Gastrocnemius medialis (tissue), 4 donors: ENCODE measurements around the gene SLC7A4.

Source experiments
- POLR2A ChIP-seq, 2 donors: fragments of 450-650 bp; IDR thresholded peaks; one replicate each; pipeline ENCODE4 v1.6.1; 2017; ENCODE audit warnings: antibody characterized with exemption in 2 of 2, mild to moderate bottlenecking in 2 of 2, moderate library complexity in 2 of 2
- TF ChIP-seq, protein P1 (sequence below), 5 experiments: fragments of 450-650 bp in 3 of 5; fragments of 200-600 bp in 2 of 5; sonication (generic) in 2 of 5; IDR thresholded peaks in 4 of 5; conservative IDR thresholded peaks in 1 of 5; 1 replicate in 4 of 5; 2 replicates in 1 of 5; pipeline ENCODE4 v1.5.1; 2016 to 2019; ENCODE audit warnings: antibody characterized with exemption in 5 of 5, mild to moderate bottlenecking in 3 of 5, moderate library complexity in 3 of 5

DNA sequence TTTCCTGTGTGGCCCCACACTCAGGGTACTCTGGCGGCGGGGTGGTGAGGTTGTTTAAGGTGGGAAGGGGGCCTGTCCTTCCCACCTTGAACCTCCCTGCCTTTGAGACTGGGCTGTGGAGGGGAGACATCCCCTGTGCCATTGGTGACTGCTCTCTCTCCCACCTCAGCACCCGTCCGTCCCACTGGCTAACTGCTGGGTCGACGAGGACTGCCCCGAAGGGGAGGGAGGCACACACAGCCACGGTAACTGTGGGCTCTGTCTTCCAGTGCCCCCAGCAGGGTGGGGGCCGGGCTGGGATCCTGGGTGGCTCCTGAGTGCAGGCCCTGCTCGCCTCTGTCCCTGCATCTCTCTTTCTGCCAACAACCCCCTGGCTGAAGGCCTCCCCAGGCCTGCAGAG lies 9.9 kb downstream of the SLC7A4 start:
- no peak for TF ChIP-seq POLR2A (IDR thresholded peaks at IDR 0.05)
- TF ChIP-seq, protein P1, sequence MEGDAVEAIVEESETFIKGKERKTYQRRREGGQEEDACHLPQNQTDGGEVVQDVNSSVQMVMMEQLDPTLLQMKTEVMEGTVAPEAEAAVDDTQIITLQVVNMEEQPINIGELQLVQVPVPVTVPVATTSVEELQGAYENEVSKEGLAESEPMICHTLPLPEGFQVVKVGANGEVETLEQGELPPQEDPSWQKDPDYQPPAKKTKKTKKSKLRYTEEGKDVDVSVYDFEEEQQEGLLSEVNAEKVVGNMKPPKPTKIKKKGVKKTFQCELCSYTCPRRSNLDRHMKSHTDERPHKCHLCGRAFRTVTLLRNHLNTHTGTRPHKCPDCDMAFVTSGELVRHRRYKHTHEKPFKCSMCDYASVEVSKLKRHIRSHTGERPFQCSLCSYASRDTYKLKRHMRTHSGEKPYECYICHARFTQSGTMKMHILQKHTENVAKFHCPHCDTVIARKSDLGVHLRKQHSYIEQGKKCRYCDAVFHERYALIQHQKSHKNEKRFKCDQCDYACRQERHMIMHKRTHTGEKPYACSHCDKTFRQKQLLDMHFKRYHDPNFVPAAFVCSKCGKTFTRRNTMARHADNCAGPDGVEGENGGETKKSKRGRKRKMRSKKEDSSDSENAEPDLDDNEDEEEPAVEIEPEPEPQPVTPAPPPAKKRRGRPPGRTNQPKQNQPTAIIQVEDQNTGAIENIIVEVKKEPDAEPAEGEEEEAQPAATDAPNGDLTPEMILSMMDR (IDR thresholded peaks at IDR 0.05 in 4 of 5, conservative IDR thresholded peaks at IDR 0.05 in 1 of 5): no peak
